CD4-positive, alpha-beta T cell treated with Interleukin-15 for 4 hours (primary cell): Measurements from ENCODE around the gene NUP153.
A peak's percentile ranks its signal among the peaks of the same experiment; 100 is the strongest.
"Not testable (repeated sequence)": the region's sequence is repeated elsewhere in the genome, so short reads cannot be mapped to it uniquely, and the experiment has no call there.

Source experiments
- DNase-seq: peaks from one replicate; pipeline ENCODE4 v3.0.0-alpha.2; 2020; ENCODE audit warnings: low spot score

Gene NUP153

GRCh38 chr6:17714177-17714576 is 7.5 kb upstream of the NUP153 start:
- no peak for DNase-seq

GRCh38 chr6:17712576-17712975 is 5.9 kb upstream of the NUP153 start:
- no peak for DNase-seq

GRCh38 chr6:17710331-17710730 is 3.6 kb upstream of the NUP153 start:
- DNase-seq = no peak

GRCh38 chr6:17709476-17709875 is 2.8 kb upstream of the NUP153 start:
- no peak for DNase-seq

- DNase-seq = not testable (repeated sequence)
These were observed 1.3 kb upstream of the NUP153 start for GRCh38 chr6:17708035-17708434.

GRCh38 chr6:17707371-17707651 is 586 bp upstream of the NUP153 start:
- no peak for DNase-seq

- peak; percentile 82 for DNase-seq
These were observed 746 bp downstream of the NUP153 start for GRCh38 chr6:17705778-17706579.

GRCh38 chr6:17705428-17705777 is 1.3 kb downstream of the NUP153 start:
- DNase-seq = no peak

- peak; percentile 43 for DNase-seq
These were observed 3.5 kb downstream of the NUP153 start for GRCh38 chr6:17703256-17703694.

- no peak for DNase-seq
These were observed 6.0 kb downstream of the NUP153 start for GRCh38 chr6:17700421-17701416.

- no peak for DNase-seq
These were observed 14.7 kb downstream of the NUP153 start for GRCh38 chr6:17691925-17692538.

GRCh38 chr6:17688481-17688880 is 18.2 kb downstream of the NUP153 start:
- DNase-seq = no peak

- DNase-seq = no peak
These were observed 19.6 kb downstream of the NUP153 start for GRCh38 chr6:17687136-17687535.

GRCh38 chr6:17684134-17684533 is 22.6 kb downstream of the NUP153 start:
- DNase-seq = no peak

GRCh38 chr6:17683428-17683827 is 23.3 kb downstream of the NUP153 start:
- DNase-seq = no peak

GRCh38 chr6:17679726-17680125 is 27.0 kb downstream of the NUP153 start:
- no peak for DNase-seq

GRCh38 chr6:17677602-17678001 is 29.1 kb downstream of the NUP153 start:
- DNase-seq = no peak

GRCh38 chr6:17673543-17674254 is 33.0 kb downstream of the NUP153 start:
- peak; percentile 35 for DNase-seq

- no peak for DNase-seq
These were observed 34.5 kb downstream of the NUP153 start for GRCh38 chr6:17672064-17672718.

GRCh38 chr6:17666646-17667045 is 40.1 kb downstream of the NUP153 start:
- no peak for DNase-seq

- DNase-seq = peak; percentile 41
These were observed 41.6 kb downstream of the NUP153 start for GRCh38 chr6:17665132-17665531.

- no peak for DNase-seq
These were observed 43.5 kb downstream of the NUP153 start for GRCh38 chr6:17663226-17663625.
